Non-pigmented ciliary epithelial cell (primary cell): ENCODE data around the gene ME3.
A peak's percentile ranks its signal among the peaks of the same experiment; 100 is the strongest.
"Not testable (repeated sequence)": the region's sequence is repeated elsewhere in the genome, so short reads cannot be mapped to it uniquely, and the experiment has no call there.

ENCODE experiments used
- DNase-seq: peaks from one replicate; pipeline ENCODE4 v3.0.0-alpha.2; 2010; ENCODE audit warnings: low read depth

Gene ME3

GRCh38 chr11:86663761-86664160 lies 8.7 kb downstream of the ME3 start:
- DNase-seq: no peak

- DNase-seq: no peak
Measured at GRCh38 chr11:86663291-86663690, 9.1 kb downstream of the ME3 start.

- no peak for DNase-seq
Measured at GRCh38 chr11:86660736-86661135, 11.7 kb downstream of the ME3 start.

- DNase-seq: no peak
Measured at GRCh38 chr11:86660088-86660487, 12.3 kb downstream of the ME3 start.

- DNase-seq: no peak
Measured at GRCh38 chr11:86658534-86658933, 13.9 kb downstream of the ME3 start.

GRCh38 chr11:86645212-86645611 lies 27.2 kb downstream of the ME3 start:
- DNase-seq: not testable (repeated sequence)

- DNase-seq: no peak
Measured at GRCh38 chr11:86644291-86644690, 28.1 kb downstream of the ME3 start.

GRCh38 chr11:86641537-86642261 lies 30.7 kb downstream of the ME3 start:
- DNase-seq: no peak

- DNase-seq: no peak
Measured at GRCh38 chr11:86639137-86639536, 33.3 kb downstream of the ME3 start.

GRCh38 chr11:86638673-86639072 lies 33.7 kb downstream of the ME3 start:
- DNase-seq: no peak

GRCh38 chr11:86637988-86638387 lies 34.4 kb downstream of the ME3 start:
- no peak for DNase-seq

GRCh38 chr11:86636275-86636674 lies 36.1 kb downstream of the ME3 start:
- no peak for DNase-seq

- DNase-seq: peak; percentile 90
Measured at GRCh38 chr11:86632499-86633269, 39.7 kb downstream of the ME3 start.

GRCh38 chr11:86630229-86630981 lies 42.0 kb downstream of the ME3 start:
- DNase-seq: no peak

GRCh38 chr11:86629045-86629706 lies 43.2 kb downstream of the ME3 start:
- DNase-seq: no peak

- no peak for DNase-seq
Measured at GRCh38 chr11:86627776-86628455, 44.5 kb downstream of the ME3 start.

GRCh38 chr11:86625981-86626380 lies 46.4 kb downstream of the ME3 start:
- DNase-seq: no peak

GRCh38 chr11:86625544-86625943 lies 46.9 kb downstream of the ME3 start:
- DNase-seq: no peak

GRCh38 chr11:86624366-86624765 lies 48.0 kb downstream of the ME3 start:
- DNase-seq: no peak

GRCh38 chr11:86623736-86624135 lies 48.7 kb downstream of the ME3 start:
- DNase-seq: no peak

GRCh38 chr11:86623041-86623621 lies 49.3 kb downstream of the ME3 start:
- peak; percentile 63 for DNase-seq
